A549 (cell line): ENCODE measurements around the gene MYH7B.

ENCODE experiments used
- CHD2 ChIP-seq: fragments of 150-350 bp; IDR thresholded peaks from 2 replicates; pipeline ENCODE4 v1.6.1; 2014; ENCODE audit warnings: low read length; ENCODE audit not compliant: partially characterized antibody
- EP300 ChIP-seq, 2 experiments: fragments of >200 bp; sonication (Bioruptor Twin); formaldehyde crosslinking; IDR thresholded peaks; 2 replicates in 1 of 2; 3 replicates in 1 of 2; pipeline ENCODE4 v1.6.1; 2016 to 2017
- NPAS2 ChIP-seq: fragments of 250-450 bp; sonication (Bioruptor Pico); IDR thresholded peaks from 2 replicates; pipeline ENCODE4 v1.8.0; 2022; ENCODE audit warnings: mild to moderate bottlenecking, moderate library complexity, borderline replicate concordance
- NR3C1 ChIP-seq: fragments of >200 bp; sonication (Bioruptor Twin); formaldehyde crosslinking; IDR thresholded peaks from 3 replicates; pipeline ENCODE4 v1.6.1; 2017
- POLR2A ChIP-seq: IDR thresholded peaks from 2 replicates; pipeline ENCODE4 v1.6.1; 2012; ENCODE audit warnings: mild to moderate bottlenecking, low read length
- RAD21 ChIP-seq, 2 experiments: fragments of >200 bp in 1 of 2; sonication (Bioruptor Twin) in 1 of 2; formaldehyde crosslinking in 1 of 2; IDR thresholded peaks in 1 of 2; conservative IDR thresholded peaks in 1 of 2; 2 replicates in 1 of 2; 3 replicates in 1 of 2; pipeline ENCODE4 v1.6.1; 2012 to 2018; ENCODE audit warnings: inconsistent platforms in 1 of 2
- RARB ChIP-seq: fragments of 250-450 bp; sonication (Bioruptor Pico); IDR thresholded peaks from 2 replicates; pipeline ENCODE4 v1.8.0; 2021; ENCODE audit warnings: mild to moderate bottlenecking, moderate library complexity
- ZFP36 ChIP-seq: fragments of 450-650 bp; IDR thresholded peaks from 2 replicates; pipeline ENCODE4 v1.6.1; 2014; ENCODE audit warnings: borderline replicate concordance; ENCODE audit not compliant: partially characterized antibody
- TF ChIP-seq, protein P1 (sequence below): fragments of >200 bp; sonication (Bioruptor Twin); formaldehyde crosslinking; IDR thresholded peaks from 3 replicates; pipeline ENCODE4 v1.5.1; 2016

DNA sequence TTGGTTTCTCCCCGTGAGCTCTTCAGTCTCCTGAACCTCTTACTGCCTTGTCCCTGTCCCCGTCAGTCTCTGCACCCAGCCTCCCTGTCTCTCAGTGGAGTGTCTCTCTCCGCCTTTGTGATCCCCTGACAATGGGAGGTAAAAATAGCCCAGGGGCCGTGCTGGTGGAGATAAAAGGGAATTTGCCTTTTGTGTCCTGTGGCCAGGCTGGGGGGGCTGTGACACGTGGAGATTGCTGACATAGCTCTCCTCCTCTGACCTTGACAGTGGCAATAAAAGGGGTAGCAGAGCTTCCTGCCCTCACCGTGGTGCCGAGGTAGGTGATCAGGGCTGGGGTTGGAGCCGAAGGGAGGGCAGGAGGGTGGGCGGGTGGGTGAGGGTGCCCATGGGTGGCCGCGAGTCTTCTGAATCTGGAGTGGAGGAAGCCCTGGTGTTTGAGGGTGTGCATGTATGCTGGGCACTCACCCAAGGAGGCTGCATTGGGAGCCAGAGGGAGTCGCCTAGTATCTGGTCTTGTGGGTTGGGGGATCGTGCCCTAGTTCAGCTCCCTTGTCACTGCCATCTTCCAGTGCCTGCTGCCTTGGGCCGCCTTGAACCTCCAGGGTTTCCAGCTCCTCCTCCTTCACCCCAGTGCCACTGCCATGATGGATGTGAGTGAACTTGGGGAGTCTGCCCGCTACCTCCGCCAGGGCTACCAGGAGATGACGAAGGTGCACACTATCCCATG is 21.9 kb downstream of the MYH7B start:
- no peak for TF ChIP-seq RARB (CRISPR knock-in tag)
- no peak for TF ChIP-seq NR3C1
- TF ChIP-seq CHD2, result no peak
- TF ChIP-seq EP300 (IDR thresholded peaks at IDR 0.05), result no peak
- TF ChIP-seq, protein P1, sequence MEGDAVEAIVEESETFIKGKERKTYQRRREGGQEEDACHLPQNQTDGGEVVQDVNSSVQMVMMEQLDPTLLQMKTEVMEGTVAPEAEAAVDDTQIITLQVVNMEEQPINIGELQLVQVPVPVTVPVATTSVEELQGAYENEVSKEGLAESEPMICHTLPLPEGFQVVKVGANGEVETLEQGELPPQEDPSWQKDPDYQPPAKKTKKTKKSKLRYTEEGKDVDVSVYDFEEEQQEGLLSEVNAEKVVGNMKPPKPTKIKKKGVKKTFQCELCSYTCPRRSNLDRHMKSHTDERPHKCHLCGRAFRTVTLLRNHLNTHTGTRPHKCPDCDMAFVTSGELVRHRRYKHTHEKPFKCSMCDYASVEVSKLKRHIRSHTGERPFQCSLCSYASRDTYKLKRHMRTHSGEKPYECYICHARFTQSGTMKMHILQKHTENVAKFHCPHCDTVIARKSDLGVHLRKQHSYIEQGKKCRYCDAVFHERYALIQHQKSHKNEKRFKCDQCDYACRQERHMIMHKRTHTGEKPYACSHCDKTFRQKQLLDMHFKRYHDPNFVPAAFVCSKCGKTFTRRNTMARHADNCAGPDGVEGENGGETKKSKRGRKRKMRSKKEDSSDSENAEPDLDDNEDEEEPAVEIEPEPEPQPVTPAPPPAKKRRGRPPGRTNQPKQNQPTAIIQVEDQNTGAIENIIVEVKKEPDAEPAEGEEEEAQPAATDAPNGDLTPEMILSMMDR, result no peak
- TF ChIP-seq NPAS2 (CRISPR knock-in tag), result no peak
- no peak for TF ChIP-seq POLR2A
- no peak for TF ChIP-seq RAD21 (conservative IDR thresholded peaks at IDR 0.05 in 1 of 2, IDR thresholded peaks at IDR 0.05 in 1 of 2)
- TF ChIP-seq ZFP36, result no peak
